GM23338 (cell line): Measurements from ENCODE around the gene PALS2.

ENCODE experiments used
- CREB1 ChIP-seq: fragments of 250-450 bp; sonication (Bioruptor Pico); IDR thresholded peaks from 2 replicates; pipeline ENCODE4 v1.5.0; 2020; ENCODE audit warnings: low read depth, mild to moderate bottlenecking, moderate library complexity
- EZH2 ChIP-seq: fragments of 200-600 bp; sonication (generic); IDR thresholded peaks from one replicate; pipeline ENCODE4 v1.8.0; 2017; ENCODE audit warnings: antibody characterized with exemption, mild to moderate bottlenecking, low read depth; ENCODE audit not compliant: unreplicated experiment
- EZH2phosphoT487 ChIP-seq: fragments of 200-600 bp; sonication (generic); IDR thresholded peaks from one replicate; pipeline ENCODE4 v1.8.1; 2018; ENCODE audit warnings: antibody characterized with exemption; ENCODE audit not compliant: unreplicated experiment
- JUNB ChIP-seq: IDR thresholded peaks from one replicate; pipeline ENCODE4 v1.6.1; 2016; ENCODE audit warnings: antibody characterized with exemption; ENCODE audit not compliant: unreplicated experiment
- NANOG ChIP-seq: IDR thresholded peaks from 2 replicates; pipeline ENCODE4 v1.6.1; 2016; ENCODE audit warnings: antibody characterized with exemption, borderline replicate concordance
- POLR2AphosphoS5 ChIP-seq: IDR thresholded peaks from 2 replicates; pipeline ENCODE4 v1.6.1; 2016; ENCODE audit warnings: antibody characterized with exemption, low read depth
- STAT1 ChIP-seq: IDR thresholded peaks from one replicate; pipeline ENCODE4 v1.6.1; 2016; ENCODE audit warnings: antibody characterized with exemption; ENCODE audit not compliant: unreplicated experiment
- ZNF114 ChIP-seq: fragments of 250-450 bp; sonication (Bioruptor Pico); IDR thresholded peaks from 2 replicates; pipeline ENCODE4 v1.5.0; 2020; ENCODE audit warnings: mild to moderate bottlenecking, moderate library complexity
- ZNF331 ChIP-seq: fragments of 250-450 bp; sonication (Bioruptor Pico); IDR thresholded peaks from 2 replicates; pipeline ENCODE4 v1.5.0; 2020; ENCODE audit warnings: low read depth, mild to moderate bottlenecking, moderate library complexity
- TF ChIP-seq, protein P1 (sequence below): IDR thresholded peaks from one replicate; pipeline ENCODE4 v1.6.1; 2018; ENCODE audit warnings: antibody characterized with exemption; ENCODE audit not compliant: unreplicated experiment
- TF ChIP-seq, protein P2 (sequence below), 2 experiments: fragments of 200-600 bp in 1 of 2; sonication (generic) in 1 of 2; conservative IDR thresholded peaks; 2 replicates each; pipeline versions ENCODE4 v1.5.1 to v1.6.1; 2016 to 2017; ENCODE audit warnings: antibody characterized with exemption in 2 of 2, low read depth in 2 of 2, mild to moderate bottlenecking in 2 of 2, moderate library complexity in 1 of 2
- TF ChIP-seq, protein P3 (sequence below): IDR thresholded peaks from 2 replicates; pipeline ENCODE4 v1.6.1; 2016; ENCODE audit warnings: antibody characterized with exemption

DNA sequence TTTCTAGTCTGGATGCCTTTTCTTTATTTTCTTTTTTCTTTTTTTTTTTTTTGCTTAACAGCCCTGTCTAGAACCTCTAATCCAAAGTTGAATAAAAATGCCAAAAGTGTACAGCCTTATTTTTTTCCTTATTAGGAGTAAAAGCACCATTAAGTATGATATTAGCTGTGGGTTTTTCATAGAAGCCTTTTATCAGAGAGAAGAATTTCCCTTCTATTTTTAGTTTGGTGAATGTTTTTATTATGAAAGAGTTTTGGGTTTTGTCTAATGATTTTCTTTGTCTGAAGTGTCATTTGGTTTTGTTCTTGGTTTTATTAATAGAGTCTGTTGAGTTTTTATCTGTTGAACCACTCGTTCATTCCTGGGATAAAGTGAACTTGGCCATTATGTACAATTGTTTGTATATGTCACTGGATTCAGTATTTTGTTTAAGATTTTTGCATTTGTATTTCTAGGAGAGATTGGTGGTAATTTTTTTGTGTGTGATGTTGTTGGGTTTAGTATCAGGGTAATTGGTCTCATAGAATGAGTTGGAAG lies 49.5 kb downstream of the PALS2 start:
- TF ChIP-seq, protein P1, sequence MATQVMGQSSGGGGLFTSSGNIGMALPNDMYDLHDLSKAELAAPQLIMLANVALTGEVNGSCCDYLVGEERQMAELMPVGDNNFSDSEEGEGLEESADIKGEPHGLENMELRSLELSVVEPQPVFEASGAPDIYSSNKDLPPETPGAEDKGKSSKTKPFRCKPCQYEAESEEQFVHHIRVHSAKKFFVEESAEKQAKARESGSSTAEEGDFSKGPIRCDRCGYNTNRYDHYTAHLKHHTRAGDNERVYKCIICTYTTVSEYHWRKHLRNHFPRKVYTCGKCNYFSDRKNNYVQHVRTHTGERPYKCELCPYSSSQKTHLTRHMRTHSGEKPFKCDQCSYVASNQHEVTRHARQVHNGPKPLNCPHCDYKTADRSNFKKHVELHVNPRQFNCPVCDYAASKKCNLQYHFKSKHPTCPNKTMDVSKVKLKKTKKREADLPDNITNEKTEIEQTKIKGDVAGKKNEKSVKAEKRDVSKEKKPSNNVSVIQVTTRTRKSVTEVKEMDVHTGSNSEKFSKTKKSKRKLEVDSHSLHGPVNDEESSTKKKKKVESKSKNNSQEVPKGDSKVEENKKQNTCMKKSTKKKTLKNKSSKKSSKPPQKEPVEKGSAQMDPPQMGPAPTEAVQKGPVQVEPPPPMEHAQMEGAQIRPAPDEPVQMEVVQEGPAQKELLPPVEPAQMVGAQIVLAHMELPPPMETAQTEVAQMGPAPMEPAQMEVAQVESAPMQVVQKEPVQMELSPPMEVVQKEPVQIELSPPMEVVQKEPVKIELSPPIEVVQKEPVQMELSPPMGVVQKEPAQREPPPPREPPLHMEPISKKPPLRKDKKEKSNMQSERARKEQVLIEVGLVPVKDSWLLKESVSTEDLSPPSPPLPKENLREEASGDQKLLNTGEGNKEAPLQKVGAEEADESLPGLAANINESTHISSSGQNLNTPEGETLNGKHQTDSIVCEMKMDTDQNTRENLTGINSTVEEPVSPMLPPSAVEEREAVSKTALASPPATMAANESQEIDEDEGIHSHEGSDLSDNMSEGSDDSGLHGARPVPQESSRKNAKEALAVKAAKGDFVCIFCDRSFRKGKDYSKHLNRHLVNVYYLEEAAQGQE: no peak
- TF ChIP-seq, protein P2, sequence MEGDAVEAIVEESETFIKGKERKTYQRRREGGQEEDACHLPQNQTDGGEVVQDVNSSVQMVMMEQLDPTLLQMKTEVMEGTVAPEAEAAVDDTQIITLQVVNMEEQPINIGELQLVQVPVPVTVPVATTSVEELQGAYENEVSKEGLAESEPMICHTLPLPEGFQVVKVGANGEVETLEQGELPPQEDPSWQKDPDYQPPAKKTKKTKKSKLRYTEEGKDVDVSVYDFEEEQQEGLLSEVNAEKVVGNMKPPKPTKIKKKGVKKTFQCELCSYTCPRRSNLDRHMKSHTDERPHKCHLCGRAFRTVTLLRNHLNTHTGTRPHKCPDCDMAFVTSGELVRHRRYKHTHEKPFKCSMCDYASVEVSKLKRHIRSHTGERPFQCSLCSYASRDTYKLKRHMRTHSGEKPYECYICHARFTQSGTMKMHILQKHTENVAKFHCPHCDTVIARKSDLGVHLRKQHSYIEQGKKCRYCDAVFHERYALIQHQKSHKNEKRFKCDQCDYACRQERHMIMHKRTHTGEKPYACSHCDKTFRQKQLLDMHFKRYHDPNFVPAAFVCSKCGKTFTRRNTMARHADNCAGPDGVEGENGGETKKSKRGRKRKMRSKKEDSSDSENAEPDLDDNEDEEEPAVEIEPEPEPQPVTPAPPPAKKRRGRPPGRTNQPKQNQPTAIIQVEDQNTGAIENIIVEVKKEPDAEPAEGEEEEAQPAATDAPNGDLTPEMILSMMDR (conservative IDR thresholded peaks at IDR 0.05; ENCODE audit: low read depth in 2 of 2): no peak
- TF ChIP-seq EZH2 (no peak), POLR2AphosphoS5 (no peak), STAT1 (no peak), EZH2phosphoT487 (no peak), CREB1 (CRISPR knock-in tag) (no peak), JUNB (no peak), ZNF114 (CRISPR knock-in tag) (no peak), NANOG (no peak), ZNF331 (CRISPR knock-in tag) (no peak)
- TF ChIP-seq, protein P3, sequence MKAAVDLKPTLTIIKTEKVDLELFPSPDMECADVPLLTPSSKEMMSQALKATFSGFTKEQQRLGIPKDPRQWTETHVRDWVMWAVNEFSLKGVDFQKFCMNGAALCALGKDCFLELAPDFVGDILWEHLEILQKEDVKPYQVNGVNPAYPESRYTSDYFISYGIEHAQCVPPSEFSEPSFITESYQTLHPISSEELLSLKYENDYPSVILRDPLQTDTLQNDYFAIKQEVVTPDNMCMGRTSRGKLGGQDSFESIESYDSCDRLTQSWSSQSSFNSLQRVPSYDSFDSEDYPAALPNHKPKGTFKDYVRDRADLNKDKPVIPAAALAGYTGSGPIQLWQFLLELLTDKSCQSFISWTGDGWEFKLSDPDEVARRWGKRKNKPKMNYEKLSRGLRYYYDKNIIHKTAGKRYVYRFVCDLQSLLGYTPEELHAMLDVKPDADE: no peak
